Measurements from ENCODE around the gene RAB3GAP1.

- TF ChIP-seq CTCF (IDR thresholded peaks at IDR 0.05) (no peak), POLR2A (IDR thresholded peaks at IDR 0.05) (no peak)
These were observed 100.3 kb downstream of the RAB3GAP1 start for GRCh38 chr2:135152361-135152760.

Data from adrenal gland (tissue), 5 donors.